Measurements from ENCODE around the gene CRYGB.

Gene CRYGB

GRCh38 chr2:208153156-208153555, 7.2 kb upstream of the CRYGB start:
- H3K4me3 ChIP-seq (ENCODE audit: low read depth, low read length): no peak overlapping the region
- no peak for TF ChIP-seq CTCF (IDR thresholded peaks at IDR 0.05; ENCODE audit: low read depth, low read length, missing control alignments)
- DNase-seq (ENCODE audit: low read depth): no peak

- DNase-seq (ENCODE audit: low read depth): no peak
- TF ChIP-seq CTCF (IDR thresholded peaks at IDR 0.05; ENCODE audit: low read depth, low read length, missing control alignments): no peak
- H3K4me3 ChIP-seq (ENCODE audit: low read depth, low read length): no peak overlapping the region
Observed at GRCh38 chr2:208150956-208151355, 5.0 kb upstream of the CRYGB start.

- no peak for DNase-seq (ENCODE audit: low read depth)
- no peak overlapping the region for H3K4me3 ChIP-seq (ENCODE audit: low read depth, low read length)
- TF ChIP-seq CTCF (IDR thresholded peaks at IDR 0.05; ENCODE audit: low read depth, low read length, missing control alignments): no peak
Observed at GRCh38 chr2:208150094-208150493, 4.1 kb upstream of the CRYGB start.

GRCh38 chr2:208148803-208149202, 2.8 kb upstream of the CRYGB start:
- no peak overlapping the region for H3K4me3 ChIP-seq (ENCODE audit: low read depth, low read length)
- TF ChIP-seq CTCF (IDR thresholded peaks at IDR 0.05; ENCODE audit: low read depth, low read length, missing control alignments): no peak
- DNase-seq (ENCODE audit: low read depth): no peak

- TF ChIP-seq CTCF (IDR thresholded peaks at IDR 0.05; ENCODE audit: low read depth, low read length, missing control alignments): no peak
- H3K4me3 ChIP-seq (ENCODE audit: low read depth, low read length): no peak overlapping the region
- no peak for DNase-seq (ENCODE audit: low read depth)
Observed at GRCh38 chr2:208147759-208148158, 1.8 kb upstream of the CRYGB start.

GRCh38 chr2:208147008-208147407, 1.1 kb upstream of the CRYGB start:
- TF ChIP-seq CTCF (IDR thresholded peaks at IDR 0.05; ENCODE audit: low read depth, low read length, missing control alignments): no peak
- no peak for DNase-seq (ENCODE audit: low read depth)
- no peak overlapping the region for H3K4me3 ChIP-seq (ENCODE audit: low read depth, low read length)

- no peak for TF ChIP-seq CTCF (IDR thresholded peaks at IDR 0.05; ENCODE audit: low read depth, low read length, missing control alignments)
- no peak for DNase-seq (ENCODE audit: low read depth)
- H3K4me3 ChIP-seq (ENCODE audit: low read depth, low read length): no peak overlapping the region
Observed at GRCh38 chr2:208142925-208143799, 2.8 kb downstream of the CRYGB start.
